Gastroesophageal sphincter (tissue), 3 donors: ENCODE measurements around the gene ATXN7L3.

ENCODE experiments used
- CTCF ChIP-seq, 4 experiments: fragments of 200-600 bp in 2 of 4; fragments of 450-650 bp in 2 of 4; sonication (generic) in 1 of 4; IDR thresholded peaks; one replicate each; pipeline ENCODE4 v1.5.1; 2017 to 2019; ENCODE audit warnings: antibody characterized with exemption in 4 of 4, mild to moderate bottlenecking in 2 of 4, moderate library complexity in 2 of 4
- EP300 ChIP-seq: sonication (generic); formaldehyde crosslinking; IDR thresholded peaks from one replicate; pipeline ENCODE4 v1.6.1; 2017; ENCODE audit warnings: antibody characterized with exemption, mild to moderate bottlenecking

GRCh38 chr17:44183024-44183423 lies 16.7 kb downstream of the ATXN7L3 start:
- TF ChIP-seq CTCF (IDR thresholded peaks at IDR 0.05), result no peak
- no peak for TF ChIP-seq EP300
